BE2C (cell line): ENCODE measurements around the gene SEMA4B.

ENCODE experiments used
- DNase-seq: peaks from one replicate; pipeline ENCODE4 v3.0.0-alpha.2; 2020
- H3K27me3 ChIP-seq: fragments of 250-450 bp; sonication (Bioruptor Pico); 2 replicates; pipeline ENCODE4 v1.5.1; 2020; ENCODE audit warnings: mild to moderate bottlenecking
- H3K36me3 ChIP-seq: fragments of 250-450 bp; sonication (Bioruptor Pico); 2 replicates; pipeline ENCODE4 v1.5.1; 2020; ENCODE audit warnings: mild to moderate bottlenecking
- H3K4me1 ChIP-seq: fragments of 250-450 bp; sonication (Bioruptor Pico); 2 replicates; pipeline ENCODE4 v1.5.1; 2020
- H3K4me3 ChIP-seq: 2 replicates; pipeline ENCODE4 v1.5.1; 2011; ENCODE audit warnings: low read depth, low read length
- H3K9me3 ChIP-seq: fragments of 250-450 bp; sonication (Bioruptor Pico); 2 replicates; pipeline ENCODE4 v1.5.1; 2020
- CTCF ChIP-seq: IDR thresholded peaks from 2 replicates; pipeline ENCODE4 v1.5.1; 2012; ENCODE audit warnings: mild to moderate bottlenecking, low read depth, low read length

The SEMA4B gene

GRCh38 chr15:90219421-90220141 lies 18.5 kb downstream of the SEMA4B start:
- H3K4me3 ChIP-seq = no peak overlapping the region
- no peaks in the 10 kb centered on the region for H3K9me3 ChIP-seq
- peaks cover 11% of the 10 kb centered on the region for H3K4me1 ChIP-seq
- H3K27me3 ChIP-seq = no peaks in the 10 kb centered on the region
- DNase-seq = peak; percentile 79
- TF ChIP-seq CTCF = peak; percentile 85
- H3K36me3 ChIP-seq = no peaks in the 10 kb centered on the region; the same call in 1 of the 2 replicates

GRCh38 chr15:90221246-90221900 lies 20.2 kb downstream of the SEMA4B start:
- peaks cover 11% of the 10 kb centered on the region for H3K4me1 ChIP-seq
- DNase-seq = peak; percentile 89
- TF ChIP-seq CTCF = peak; percentile 96
- H3K27me3 ChIP-seq = no peaks in the 10 kb centered on the region
- H3K9me3 ChIP-seq = no peaks in the 10 kb centered on the region
- H3K4me3 ChIP-seq = no peak overlapping the region
- H3K36me3 ChIP-seq = peaks cover 9% of the 10 kb centered on the region

GRCh38 chr15:90222547-90222946 lies 21.4 kb downstream of the SEMA4B start:
- Histone ChIP-seq H3K4me1 (peaks cover 11% of the 10 kb centered on the region), H3K27me3 (no peaks in the 10 kb centered on the region), H3K4me3 (no peak overlapping the region), H3K36me3 (peaks cover 14% of the 10 kb centered on the region), H3K9me3 (no peaks in the 10 kb centered on the region)
- no peak for TF ChIP-seq CTCF
- DNase-seq = no peak

- Histone ChIP-seq H3K36me3 (peaks cover 24% of the 10 kb centered on the region), H3K4me3 (no peak overlapping the region), H3K9me3 (no peaks in the 10 kb centered on the region), H3K4me1 (peaks cover 11% of the 10 kb centered on the region), H3K27me3 (no peaks in the 10 kb centered on the region)
- DNase-seq = no peak
- no peak for TF ChIP-seq CTCF
These were observed 22.5 kb downstream of the SEMA4B start for GRCh38 chr15:90223441-90224165.

- H3K9me3 ChIP-seq = no peaks in the 10 kb centered on the region
- peaks cover 29% of the 10 kb centered on the region for H3K36me3 ChIP-seq
- H3K4me3 ChIP-seq = no peak overlapping the region
- no peaks in the 10 kb centered on the region for H3K27me3 ChIP-seq
- peaks cover 4% of the 10 kb centered on the region for H3K4me1 ChIP-seq
- DNase-seq = no peak
- no peak for TF ChIP-seq CTCF
These were observed 23.9 kb downstream of the SEMA4B start for GRCh38 chr15:90225047-90225446.
